Measurements from ENCODE around the gene TAF6.

DNA sequence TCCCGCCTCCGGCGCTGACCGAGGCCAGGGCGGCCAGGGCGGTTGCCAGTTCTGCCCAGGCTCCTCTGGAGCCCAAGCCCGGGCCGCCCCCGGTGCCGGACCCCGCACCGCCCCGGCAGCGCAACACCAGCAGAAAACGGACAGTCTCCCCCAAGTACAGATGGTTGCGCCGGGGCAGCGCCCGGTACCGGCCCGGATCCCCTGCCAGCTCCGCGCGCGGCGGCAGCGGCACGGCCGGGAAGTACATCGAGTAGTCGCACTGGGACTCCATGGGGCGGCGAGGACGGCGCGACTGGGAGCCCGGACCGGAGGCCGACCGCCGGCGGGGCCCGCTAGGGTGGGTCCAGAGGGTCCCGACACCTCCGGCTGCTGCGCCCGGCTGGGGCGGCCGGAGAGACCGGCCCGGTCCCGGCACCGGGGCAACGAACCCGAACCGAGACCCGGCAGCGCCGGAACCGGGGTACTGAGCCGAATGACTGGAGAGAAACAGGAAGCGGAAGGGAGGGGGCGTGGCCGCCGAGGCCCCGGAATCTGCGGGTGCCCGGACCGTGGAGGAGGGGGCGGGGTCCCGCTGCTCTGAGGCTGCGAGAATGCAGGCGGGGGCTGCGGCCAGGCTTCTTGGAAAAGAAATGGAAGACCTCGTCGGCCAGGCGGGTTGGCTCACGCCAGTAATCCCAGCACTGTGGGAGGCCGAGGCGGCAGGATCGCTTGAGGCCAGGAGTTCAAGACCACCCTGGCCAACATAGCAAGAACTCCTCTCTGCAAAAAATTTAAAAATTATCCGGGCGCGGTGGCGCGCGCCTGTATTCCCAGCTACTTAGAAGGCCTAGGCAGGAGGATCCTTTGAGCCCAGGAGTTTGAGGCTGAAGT lies 39.3 kb upstream of the TAF6 start, which contains the start of gene TRAPPC14:
- TF ChIP-seq, protein P1, sequence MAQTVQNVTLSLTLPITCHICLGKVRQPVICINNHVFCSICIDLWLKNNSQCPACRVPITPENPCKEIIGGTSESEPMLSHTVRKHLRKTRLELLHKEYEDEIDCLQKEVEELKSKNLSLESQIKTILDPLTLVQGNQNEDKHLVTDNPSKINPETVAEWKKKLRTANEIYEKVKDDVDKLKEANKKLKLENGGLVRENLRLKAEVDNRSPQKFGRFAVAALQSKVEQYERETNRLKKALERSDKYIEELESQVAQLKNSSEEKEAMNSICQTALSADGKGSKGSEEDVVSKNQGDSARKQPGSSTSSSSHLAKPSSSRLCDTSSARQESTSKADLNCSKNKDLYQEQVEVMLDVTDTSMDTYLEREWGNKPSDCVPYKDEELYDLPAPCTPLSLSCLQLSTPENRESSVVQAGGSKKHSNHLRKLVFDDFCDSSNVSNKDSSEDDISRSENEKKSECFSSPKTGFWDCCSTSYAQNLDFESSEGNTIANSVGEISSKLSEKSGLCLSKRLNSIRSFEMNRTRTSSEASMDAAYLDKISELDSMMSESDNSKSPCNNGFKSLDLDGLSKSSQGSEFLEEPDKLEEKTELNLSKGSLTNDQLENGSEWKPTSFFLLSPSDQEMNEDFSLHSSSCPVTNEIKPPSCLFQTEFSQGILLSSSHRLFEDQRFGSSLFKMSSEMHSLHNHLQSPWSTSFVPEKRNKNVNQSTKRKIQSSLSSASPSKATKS (CRISPR knock-in tag; IDR thresholded peaks at IDR 0.05), result no peak
- TF ChIP-seq CTCF (IDR thresholded peaks at IDR 0.05 in 2 of 3, conservative IDR thresholded peaks at IDR 0.05 in 1 of 3; ENCODE audit: insufficient read depth in 2 of 3, low read depth in 1 of 3, low read length in 3 of 3), result no peak
- TF ChIP-seq, protein P2, sequence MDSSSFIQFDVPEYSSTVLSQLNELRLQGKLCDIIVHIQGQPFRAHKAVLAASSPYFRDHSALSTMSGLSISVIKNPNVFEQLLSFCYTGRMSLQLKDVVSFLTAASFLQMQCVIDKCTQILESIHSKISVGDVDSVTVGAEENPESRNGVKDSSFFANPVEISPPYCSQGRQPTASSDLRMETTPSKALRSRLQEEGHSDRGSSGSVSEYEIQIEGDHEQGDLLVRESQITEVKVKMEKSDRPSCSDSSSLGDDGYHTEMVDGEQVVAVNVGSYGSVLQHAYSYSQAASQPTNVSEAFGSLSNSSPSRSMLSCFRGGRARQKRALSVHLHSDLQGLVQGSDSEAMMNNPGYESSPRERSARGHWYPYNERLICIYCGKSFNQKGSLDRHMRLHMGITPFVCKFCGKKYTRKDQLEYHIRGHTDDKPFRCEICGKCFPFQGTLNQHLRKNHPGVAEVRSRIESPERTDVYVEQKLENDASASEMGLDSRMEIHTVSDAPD (CRISPR knock-in tag; IDR thresholded peaks at IDR 0.05), result no peak
- TF ChIP-seq GABPB1 (CRISPR knock-in tag; IDR thresholded peaks at IDR 0.05), result peak; percentile 85
- peak; percentile 41 for TF ChIP-seq NFE2 (IDR thresholded peaks at IDR 0.05; ENCODE audit: low read depth)
- TF ChIP-seq, protein P3, sequence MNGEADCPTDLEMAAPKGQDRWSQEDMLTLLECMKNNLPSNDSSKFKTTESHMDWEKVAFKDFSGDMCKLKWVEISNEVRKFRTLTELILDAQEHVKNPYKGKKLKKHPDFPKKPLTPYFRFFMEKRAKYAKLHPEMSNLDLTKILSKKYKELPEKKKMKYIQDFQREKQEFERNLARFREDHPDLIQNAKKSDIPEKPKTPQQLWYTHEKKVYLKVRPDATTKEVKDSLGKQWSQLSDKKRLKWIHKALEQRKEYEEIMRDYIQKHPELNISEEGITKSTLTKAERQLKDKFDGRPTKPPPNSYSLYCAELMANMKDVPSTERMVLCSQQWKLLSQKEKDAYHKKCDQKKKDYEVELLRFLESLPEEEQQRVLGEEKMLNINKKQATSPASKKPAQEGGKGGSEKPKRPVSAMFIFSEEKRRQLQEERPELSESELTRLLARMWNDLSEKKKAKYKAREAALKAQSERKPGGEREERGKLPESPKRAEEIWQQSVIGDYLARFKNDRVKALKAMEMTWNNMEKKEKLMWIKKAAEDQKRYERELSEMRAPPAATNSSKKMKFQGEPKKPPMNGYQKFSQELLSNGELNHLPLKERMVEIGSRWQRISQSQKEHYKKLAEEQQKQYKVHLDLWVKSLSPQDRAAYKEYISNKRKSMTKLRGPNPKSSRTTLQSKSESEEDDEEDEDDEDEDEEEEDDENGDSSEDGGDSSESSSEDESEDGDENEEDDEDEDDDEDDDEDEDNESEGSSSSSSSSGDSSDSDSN (IDR thresholded peaks at IDR 0.05; ENCODE audit: borderline replicate concordance in 1 of 2, low read depth in 2 of 2, low read length in 2 of 2), result peak in 1 of 2 experiments; percentile 58; a peak in 2 of 4 replicates

Data from K562 (cell line).